DMS153 treated with DMSO at 0.1 percent for 48 hours (cell line): ENCODE results near the gene PAK4.
"Not testable (repeated sequence)": the region's sequence is repeated elsewhere in the genome, so short reads cannot be mapped to it uniquely, and the experiment has no call there.

ENCODE experiments used
- DNase-seq: peaks from one replicate; lab custom pipeline; 2025; ENCODE audit not compliant: unreplicated experiment; lab: John Stamatoyannopoulos, UW

PAK4 gene

DNA sequence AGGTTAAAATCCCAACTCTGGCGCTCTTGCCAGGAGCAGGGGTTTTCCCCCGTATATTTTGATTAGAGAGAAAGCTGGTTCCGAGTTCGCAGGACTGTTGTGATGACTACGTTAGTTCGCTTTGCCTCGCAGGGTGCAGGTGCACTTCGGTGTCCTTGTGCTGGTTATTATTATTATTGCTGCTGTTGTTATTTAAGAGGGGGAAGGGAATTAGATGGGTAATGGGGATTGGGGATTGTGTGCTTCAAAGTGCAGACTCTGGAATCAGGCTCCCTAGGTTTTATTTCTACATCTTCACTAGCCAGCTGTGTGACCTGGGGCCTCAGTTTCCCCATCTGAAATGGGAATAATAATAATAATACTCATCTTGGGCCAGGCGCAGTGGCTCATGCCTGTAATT lies 26.2 kb upstream of the PAK4 start:
- no peak for DNase-seq

DNA sequence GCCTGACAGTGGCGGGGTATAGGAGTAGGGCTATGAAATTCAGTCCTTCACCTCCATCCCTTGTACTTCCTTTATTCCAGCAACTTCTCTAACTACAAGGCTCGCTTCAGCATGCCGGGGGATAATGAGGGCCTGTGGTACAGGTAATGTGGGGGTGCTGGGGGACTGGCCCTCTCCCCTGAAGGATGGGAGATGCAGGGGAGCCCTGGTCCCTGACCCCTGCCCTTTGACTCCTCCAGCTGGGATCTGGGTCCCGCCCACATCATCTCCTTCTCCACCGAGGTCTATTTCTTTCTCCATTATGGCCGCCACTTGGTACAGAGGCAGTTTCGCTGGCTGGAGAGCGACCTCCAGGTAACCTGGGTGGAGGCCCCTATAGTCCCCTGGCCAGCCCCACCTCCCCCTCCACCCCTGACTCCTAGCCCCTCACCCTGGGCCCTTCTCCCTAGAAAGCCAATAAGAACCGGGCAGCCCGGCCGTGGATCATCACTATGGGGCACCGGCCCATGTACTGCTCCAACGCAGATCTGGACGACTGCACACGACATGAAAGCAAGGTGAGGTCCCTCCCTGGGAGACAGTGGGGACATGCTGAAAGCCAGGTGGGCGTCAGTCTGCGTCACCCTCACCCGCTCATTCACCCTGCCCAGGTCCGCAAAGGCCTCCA lies 25.0 kb upstream of the PAK4 start:
- no peak for DNase-seq

- no peak for DNase-seq
These were observed 22.4 kb upstream of the PAK4 start for GRCh38 chr19:39103151-39103550.

DNA sequence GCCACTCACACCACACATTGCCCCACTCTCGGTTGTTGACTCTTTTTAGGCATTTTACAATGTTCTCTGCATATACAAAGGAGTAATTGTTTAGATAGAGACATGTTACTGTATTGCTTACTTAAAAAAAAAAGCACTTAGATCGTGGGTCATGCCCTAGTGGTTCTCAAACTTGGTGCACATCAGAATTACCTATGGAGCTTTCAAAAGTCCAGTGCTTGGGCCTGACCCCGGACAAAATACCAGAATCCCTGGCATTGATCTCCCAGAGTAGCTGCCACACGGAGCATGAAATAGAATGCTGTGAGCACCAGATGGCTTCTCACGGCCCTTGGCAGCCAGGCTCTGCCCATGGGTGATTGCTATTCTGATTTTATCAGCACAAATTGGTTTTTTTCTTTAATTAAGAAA lies 21.4 kb upstream of the PAK4 start:
- DNase-seq = no peak

- DNase-seq = no peak
These were observed 19.4 kb upstream of the PAK4 start for GRCh38 chr19:39106194-39106593.

DNA sequence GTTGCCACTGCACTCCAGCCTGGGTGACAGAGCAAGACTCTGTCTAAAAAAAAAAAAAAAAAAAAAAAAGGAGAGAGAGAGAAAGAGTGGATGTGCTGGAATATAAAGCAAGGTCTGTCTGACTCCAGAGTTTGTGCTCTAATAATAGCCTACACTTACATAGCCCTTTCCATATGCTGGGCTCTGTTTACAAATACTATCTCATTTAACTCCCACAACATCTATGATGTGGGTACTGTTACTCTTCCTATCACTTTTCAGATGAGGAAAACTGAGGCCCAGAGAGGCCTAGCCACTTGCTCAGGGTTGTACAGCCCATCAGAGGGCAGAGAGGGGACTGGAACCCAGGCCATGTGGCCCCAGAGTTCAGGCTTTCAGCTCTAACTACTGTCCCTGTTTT lies 15.9 kb upstream of the PAK4 start:
- DNase-seq = no peak

- DNase-seq = peak; percentile 22
These were observed 15.2 kb upstream of the PAK4 start for GRCh38 chr19:39110263-39110967.

- DNase-seq = no peak
These were observed 13.9 kb upstream of the PAK4 start for GRCh38 chr19:39111593-39112199.

DNA sequence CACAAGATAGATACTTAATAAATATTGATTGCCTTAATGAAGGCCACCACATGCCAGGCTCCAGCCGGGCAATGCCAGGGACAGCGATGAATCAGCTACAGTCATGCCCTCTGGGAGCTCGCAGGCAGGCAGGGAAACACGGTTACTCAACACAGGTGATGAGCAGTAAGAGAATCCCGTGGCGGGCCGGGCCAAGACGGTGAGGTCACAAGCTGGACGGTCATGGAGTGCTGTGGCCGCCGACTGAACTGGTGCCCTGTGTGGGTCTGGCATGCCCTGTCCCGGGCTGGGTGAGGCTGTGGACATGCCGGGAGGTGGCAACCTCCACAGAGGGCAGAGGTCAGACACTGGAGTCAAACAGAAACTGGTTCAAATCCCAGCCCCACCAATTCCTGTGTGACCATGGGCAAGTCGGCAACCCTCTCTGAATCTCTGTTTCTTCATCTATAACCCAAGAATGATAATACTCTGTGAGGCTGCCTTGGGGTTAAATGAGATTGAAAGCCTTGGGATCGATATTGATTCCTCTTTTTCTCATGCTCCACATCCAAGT lies 13.2 kb upstream of the PAK4 start:
- DNase-seq = no peak

DNA sequence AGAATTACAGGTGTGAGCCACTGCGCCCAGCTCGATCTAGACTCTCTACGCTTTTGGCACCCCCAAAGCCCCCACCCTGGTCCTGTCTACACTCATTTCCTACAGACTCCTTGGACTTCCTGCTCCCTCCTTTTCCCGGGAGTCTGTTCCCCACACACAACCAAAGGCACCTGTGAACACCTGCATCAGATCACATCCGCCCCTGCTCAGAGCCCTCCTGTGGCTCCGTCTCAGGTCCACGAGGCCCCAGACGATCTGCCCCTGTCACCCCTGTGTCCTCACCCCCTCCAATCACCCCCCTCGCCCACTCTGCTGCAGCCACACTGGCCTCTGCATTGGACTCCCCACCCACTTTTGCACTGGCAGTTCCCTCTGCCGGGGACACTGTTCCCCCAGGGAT lies 12.4 kb upstream of the PAK4 start:
- DNase-seq = no peak

GRCh38 chr19:39115105-39115847 lies 10.3 kb upstream of the PAK4 start:
- no peak for DNase-seq

- DNase-seq = not testable (repeated sequence)
These were observed 8.6 kb upstream of the PAK4 start for GRCh38 chr19:39117023-39117422.

DNA sequence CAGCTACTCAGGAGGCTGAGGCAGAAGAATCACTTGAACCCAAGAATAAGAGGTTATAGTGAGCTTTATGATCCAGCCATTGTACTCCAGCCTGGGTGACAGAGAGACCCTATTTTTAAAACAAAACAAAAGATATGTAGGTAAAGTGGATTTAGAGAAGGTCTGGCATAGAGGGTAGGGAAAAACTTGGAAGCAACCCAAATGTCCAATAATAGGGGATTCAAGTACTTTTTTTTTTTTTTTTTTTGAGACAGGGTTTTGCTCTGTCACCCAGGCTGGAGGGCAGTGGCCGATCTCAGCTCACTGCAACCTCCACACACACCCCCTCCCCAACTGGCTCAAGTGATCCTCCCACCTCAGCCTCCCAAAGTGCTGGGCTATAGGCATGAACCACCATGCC lies 5.8 kb upstream of the PAK4 start:
- DNase-seq = no peak

DNA sequence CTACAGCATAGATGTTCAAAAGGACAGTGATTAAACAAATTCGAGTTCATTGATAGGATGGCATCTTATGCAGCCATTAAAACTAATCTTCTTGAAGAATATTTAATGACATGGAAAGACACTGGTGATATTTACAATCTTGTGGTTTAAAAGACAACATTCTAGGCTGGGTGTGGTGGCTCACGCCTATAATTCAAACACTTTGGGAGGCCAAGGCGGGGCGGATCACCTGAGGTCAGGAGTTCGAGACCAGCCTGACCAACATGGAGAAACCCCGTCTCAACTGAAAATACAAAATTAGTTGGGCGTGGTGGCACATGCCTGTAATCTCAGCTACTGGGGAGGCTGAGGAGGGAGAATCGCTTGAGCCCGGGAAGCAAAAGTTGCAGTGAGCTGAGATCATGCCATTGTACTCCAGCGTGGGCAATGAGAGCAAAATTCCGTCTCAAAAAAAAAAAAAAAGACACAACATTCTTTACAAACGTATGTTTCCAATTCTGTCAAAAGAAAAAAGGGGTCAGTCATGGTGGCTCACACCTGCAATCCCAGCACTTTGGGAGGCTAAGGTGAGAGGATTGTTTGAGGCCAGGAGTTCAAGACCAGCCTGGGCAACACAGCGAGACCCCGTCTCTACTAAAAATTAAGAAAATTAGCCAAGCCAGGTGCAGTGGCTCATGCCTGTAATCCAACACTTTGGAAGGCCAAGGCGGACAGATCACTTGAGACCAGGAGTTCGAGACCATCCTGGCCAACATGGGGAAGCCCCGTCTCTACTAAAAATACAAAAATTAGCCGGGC lies 2.5 kb upstream of the PAK4 start:
- DNase-seq = no peak

DNA sequence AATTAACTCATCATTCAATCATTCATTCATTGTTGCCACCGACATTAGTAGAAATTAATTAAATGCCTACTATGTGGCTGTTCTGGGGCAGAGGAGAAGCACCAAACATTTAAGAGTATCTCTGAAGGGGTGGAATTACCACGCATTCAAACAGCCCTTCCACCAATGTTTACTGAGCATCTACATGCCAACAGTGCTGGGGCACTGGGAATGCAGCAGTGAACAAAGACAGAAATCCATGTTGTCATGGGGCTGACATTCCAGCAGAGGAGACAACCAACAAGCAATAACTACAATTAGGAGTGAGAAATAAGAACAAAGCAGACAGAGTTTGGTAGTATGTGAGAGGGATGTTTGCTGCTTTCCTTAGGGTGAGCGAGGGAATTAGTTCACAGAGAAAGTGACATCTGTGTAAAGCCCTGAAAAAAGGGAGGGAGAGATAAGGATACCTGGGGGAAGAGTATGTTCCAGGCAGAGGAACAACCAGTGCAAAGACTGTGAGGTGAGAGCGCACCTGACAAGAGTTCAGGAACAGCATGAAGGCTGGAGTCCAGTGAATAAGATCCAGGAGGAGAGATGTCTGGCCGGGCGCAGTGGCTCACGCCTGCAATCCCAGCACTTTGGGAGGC lies 1.3 kb upstream of the PAK4 start:
- DNase-seq = no peak

DNA sequence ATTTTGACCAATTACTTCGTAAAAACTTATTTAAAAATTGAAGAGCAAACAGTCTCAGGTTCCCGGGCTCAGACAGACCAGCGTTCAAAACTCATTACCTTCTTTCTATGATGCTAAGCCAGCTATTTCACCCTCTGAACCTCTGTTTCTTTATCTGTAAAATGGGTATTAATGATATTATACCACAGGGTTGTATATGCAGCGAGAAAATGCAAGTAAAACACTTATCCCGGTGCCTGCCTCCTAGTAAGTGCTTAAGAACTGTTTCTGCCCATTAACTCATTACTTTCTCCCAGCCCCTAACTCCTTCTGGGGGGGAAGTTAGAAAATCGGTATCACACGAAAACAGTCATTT lies 410 bp upstream of the PAK4 start:
- no peak for DNase-seq

- DNase-seq = no peak
These were observed 964 bp downstream of the PAK4 start for GRCh38 chr19:39126312-39127187.

DNA sequence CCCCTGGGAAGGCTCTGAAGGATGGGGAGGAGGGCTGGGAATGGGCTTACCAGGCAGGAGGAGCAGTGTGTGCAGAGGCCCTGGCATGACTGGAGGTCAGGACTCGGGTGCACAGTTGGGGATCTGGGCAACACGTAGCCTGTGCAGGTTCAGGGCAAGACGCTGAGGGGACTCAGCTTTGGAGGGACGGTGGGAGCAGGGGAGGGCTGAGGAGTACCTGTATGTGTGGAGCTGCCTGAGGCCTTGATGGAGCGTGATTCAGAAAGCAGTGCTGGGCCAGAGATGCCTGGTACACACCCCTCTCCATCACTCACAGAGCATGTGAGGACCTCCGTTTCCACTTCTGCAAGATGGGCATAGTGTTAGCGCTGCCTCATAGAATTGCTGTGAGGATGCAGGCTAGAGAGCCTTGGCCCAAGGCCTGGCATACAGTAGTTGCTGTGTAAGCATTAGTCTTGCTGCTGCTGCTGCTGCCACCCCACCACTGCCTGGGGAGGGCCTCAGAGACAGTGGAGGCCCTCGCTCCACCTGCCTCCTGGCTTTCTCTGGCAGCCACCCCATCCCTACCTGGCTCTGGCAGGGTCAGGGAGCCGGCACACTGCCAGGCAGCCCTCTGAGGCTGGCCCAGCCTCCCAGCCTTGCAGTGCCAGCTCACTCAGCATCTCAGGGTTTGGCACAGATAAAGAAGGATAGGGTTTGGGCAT lies 2.4 kb downstream of the PAK4 start:
- no peak for DNase-seq
